Lower leg skin (tissue), 3 donors: Measurements from ENCODE around the gene ADAMTSL1.

Experiments
- CTCF ChIP-seq, 3 donors: fragments of 450-650 bp; IDR thresholded peaks; one replicate each; pipeline ENCODE4 v1.5.1; 2016; ENCODE audit warnings: antibody characterized with exemption in 3 of 3, mild to moderate bottlenecking in 3 of 3, moderate library complexity in 2 of 3
- POLR2A ChIP-seq, 2 donors: fragments of 450-650 bp; IDR thresholded peaks; one replicate each; pipeline ENCODE4 v1.6.1; 2016 to 2017; ENCODE audit warnings: antibody characterized with exemption in 2 of 2, mild to moderate bottlenecking in 1 of 2, moderate library complexity in 1 of 2

- TF ChIP-seq CTCF (IDR thresholded peaks at IDR 0.05) (no peak), POLR2A (IDR thresholded peaks at IDR 0.05) (no peak)
Observed at GRCh38 chr9:18596920-18597319, 123.0 kb downstream of the ADAMTSL1 start.
